NCI-H524 (cell line): ENCODE results near the gene GPR155.

ENCODE experiments used
- DNase-seq, 2 experiments: peaks; one replicate each; lab custom pipeline; 2025; lab: John Stamatoyannopoulos, UW

GPR155 gene

DNA sequence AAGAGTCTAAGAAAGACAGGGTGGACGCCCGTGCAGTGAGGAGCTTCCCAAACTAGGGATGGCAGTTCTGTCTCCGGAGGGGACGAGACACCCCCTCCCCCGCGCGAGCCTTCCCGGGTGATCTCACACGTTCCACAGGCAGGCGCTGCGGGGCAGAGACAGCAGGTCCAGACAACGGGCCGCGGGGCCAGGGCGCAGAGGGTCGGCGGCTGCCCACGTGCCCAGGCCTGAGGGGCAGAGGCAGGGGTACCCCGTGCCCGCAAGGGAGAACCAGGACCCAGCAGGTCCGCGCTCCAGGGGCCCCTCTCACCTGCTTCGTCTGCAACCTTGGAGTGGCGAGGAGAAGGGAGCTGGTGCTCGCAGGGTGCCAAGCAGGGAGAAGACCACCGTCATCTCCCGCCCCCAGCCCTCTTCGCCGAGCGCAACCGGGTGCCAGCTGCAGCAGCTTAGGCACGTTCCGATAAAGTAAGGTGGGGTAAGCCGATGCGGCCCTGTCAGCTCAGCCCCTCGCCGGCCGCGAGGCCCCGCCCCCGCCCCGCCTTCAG lies at the start of gene GPR155:
TSS of gene GPR155 (minus strand) at position 467 of the 545 bp plus-strand sequence. CDS start 5,073 bp downstream, outside the sequence.
- DNase-seq, result peak; percentile 54 to 66

DNA sequence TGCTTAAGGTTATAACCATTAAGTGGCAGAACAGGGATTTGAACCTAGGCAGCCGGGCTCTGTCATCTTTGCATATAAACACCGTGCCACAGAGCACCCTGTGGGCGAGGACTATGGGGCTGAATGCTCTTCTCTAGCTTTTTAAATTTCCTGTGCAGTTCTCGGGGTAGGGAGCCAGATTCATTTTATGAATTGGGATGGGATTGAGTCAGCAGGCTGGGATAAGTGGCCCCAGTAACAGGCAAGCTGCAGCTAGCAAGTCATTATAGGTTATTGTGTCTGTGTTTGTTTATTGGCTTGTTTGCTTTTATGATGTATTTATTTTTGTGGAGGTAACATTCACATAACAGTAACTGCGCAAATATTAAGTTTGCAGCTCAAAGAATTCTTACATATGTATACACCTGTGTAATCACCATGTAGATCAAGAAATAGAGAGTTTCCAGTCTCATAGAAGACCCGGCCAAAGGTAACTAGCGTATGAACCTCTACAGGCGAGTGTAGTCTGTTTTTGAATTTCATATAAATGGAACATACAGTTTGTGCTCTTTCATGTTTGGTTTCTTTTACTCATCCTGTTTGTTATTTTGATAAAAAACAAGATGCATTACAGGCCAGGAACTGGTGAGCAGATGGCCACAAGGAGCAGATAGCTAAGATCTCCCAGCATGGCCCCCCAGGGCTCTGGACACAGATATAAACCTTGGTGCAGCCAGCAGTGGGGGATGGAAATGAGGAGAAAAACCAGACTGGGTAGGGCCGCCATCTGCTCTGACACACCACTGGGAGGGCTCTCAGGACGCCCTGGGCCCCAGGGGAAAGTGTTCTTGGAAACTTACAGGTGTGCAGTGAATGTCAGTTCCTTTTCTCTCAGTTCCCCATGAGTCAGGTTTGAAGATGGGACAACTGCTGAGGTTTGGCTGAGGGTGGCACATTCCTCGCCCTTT lies 49.2 kb upstream of the GPR155 start:
- peak; percentile 78 to 94 for DNase-seq

DNA sequence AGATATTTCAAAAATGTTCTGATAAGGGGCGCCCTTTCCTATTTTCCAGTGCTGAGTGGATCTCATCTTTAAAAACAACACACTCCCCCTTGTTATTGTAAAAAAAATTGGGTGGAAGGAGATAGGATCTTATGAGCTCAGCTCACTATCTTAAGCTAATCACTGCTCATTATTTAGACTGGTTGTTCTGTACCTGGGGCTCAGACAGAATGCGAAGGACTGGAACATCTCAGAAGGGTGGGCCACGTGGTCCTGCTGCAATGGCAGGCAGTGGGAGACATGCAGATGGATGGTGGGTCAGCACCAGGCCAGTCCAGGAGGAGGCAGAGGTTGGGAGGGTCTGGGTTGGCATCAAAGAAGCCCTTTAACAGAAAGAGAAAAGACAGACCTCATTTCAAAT lies 48.3 kb upstream of the GPR155 start:
- DNase-seq, result no peak

DNA sequence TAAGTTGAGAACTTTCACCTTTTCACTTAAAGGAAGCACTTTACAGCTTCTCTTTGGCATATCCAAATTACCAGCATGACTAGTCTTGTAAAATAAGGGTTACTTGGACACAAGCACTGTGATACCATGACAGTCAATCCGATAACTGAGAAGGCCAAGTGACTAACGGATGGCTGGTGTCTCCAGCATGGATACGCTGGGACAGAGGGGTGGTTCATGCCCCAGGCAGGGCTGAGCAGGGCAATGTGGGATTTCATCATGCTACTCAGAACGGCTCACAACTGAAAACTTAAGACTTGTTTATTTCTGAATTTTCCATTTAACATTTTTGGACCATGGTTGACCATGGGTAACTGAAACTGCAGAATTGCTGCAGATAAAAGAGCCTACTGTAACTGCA lies 43.1 kb upstream of the GPR155 start:
- DNase-seq, result no peak

DNA sequence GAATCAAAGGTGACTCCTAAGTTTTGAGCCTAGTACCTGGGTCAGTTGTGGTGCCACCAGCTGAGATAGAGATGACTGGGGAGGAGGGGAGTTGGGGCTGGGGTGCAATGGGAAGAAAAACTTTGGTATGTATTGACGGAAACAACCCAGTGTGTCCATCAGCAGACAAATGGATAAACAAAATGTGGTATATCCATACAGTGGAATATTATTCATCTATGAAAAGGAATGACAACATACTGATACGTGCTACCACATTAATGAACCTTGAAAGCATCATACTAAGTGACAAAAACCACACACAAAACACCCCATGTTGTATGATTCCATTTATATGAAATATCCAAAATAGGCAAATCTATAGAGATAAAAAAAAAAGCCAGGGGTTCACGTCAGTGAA lies 41.1 kb upstream of the GPR155 start:
- no peak for DNase-seq

GRCh38 chr2:174527101-174527721 lies 40.4 kb upstream of the GPR155 start:
- DNase-seq, result no peak

- DNase-seq, result no peak
Measured at GRCh38 chr2:174524527-174524926, 37.7 kb upstream of the GPR155 start.

- DNase-seq, result peak in 1 of 2 experiments; percentile 11
Measured at GRCh38 chr2:174522553-174522952, 35.7 kb upstream of the GPR155 start.

DNA sequence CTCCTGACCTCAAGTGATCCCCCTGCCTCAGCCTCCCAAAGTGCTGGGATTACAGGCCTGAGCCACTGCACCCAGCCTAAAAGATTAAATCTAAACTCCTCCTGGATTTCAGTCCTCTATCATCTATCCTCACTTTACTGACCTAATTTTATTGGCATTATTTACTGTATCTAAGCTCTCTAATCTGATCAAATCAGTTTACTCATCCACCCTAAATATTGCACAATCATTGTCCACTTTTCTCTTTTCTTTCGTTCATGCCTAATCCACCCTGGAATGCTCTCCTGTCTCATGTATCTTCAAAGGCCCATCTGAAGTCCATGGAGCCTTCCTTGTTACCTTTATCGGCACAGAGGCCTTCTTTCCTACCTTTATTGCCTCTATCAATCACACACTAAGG lies 31.6 kb upstream of the GPR155 start:
- DNase-seq, result no peak

DNA sequence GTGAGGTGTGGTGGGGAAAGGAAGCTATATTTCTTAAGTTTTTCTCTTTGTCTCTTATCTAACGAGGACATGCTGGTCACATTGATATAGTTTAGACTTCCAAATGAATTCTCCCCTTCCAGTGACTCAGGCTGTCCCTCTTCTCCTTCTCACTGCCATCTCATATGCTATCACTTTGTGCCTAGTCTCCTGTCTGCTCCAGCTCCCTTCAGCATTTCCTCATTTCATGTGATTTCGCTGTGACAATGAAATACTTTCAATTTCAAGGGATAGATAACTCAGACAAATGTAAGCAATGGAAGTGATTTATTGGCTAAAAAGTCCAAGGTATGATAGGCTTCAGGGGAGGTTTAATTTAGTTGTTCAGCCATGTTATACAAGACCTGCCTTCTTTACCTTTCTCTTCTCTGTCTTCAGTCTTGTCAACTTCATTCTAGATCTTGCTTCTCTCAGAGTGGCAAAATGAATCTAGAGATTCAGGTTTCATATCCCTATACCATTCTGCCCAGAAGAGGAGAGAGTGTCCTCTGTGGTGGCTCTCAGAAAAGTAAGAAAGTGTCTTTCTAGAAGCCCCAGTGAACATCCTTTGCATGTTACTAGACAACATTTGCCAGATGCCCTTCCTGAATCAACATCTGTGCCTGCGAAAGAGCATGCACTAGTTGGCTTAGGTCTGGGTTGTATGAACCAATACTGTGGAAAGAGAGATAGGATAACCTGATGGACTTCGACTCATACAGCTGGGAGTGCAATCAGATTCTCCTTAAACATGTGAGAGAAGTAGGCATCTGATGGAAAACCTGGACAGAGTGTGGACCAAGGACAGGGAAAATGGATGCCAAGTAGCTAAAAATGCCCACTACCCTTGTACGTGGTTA lies 29.9 kb upstream of the GPR155 start:
- DNase-seq, result no peak

DNA sequence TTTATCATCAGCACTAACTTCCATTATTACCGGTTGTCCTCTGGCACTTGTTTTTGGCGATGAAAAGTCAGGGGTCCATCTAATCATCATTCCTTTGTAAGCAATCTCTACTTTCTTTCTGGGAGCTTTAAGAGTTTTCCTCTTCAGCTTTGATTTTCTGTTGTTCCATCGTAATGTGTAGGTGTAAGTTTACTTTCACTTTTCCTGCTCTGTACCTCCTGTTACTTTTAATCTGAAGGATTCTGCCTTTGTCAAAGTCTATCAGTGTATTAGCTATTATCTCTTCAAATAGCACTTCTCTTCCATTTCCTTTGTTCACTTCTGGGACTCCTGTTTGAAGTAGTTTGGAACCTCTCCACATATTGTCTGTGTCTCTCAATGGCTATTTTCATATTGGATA lies 25.5 kb upstream of the GPR155 start:
- no peak for DNase-seq

DNA sequence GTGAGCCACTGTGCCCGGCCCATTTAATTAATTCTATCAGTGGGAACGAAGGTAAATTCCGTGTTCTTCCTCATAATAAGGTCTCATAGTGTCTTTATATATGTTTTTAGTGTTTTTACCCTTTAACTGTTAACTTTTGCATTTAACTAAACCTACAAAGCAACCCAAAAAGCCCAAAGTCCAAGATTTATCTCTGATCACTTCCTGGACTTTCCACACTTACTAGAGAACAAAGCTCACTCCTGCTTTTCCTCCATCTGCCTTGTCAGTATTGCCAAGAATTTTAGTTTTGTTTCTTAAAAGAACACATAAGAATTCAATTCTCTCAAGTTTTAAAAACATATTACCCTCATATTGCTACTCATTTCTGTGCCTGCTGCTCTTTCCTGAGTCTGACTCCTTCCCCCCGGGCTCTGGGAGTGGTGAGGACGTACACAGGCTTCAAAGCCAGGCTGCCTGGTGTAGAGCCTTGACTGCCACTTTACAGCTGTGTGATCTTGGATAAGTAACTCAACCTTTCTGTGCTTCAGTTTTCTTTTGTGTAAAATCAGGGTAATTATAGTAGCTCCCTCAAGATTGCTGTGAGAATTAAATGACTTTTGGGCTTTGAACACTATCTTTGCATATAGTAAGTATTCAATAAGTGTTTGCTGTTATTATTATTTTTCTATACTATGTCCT lies 24.9 kb upstream of the GPR155 start:
- no peak for DNase-seq

DNA sequence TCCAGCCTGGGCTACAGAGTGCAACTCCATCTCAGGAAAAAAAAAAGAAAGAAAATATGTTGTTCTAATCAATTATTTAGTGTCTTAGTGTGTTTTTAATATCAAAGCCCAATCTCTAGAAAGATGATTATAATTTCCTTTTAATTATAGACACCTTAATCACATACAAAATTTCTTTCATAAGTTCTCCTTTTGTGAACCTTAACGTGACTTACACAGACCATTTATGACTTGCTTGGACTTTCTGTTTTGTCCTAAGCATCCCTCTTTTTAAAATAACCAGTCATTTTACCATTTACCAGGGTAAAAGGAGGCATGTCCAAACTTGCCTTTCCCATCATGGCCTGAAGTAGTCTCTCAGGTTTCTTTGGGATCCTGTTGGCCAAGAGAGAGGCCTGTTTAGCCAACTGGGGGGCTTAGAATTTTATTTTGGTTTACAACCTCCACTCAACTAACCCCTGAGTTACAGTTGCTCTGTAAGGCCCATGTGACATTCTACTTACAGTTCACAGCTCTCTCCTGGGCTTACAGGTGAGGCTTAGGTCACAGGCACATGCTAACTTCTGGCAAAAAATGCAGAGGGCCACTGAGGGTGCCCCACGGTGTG lies 23.9 kb upstream of the GPR155 start:
- peak in 1 of 2 experiments; percentile 13 for DNase-seq

GRCh38 chr2:174503161-174503809 lies 16.5 kb upstream of the GPR155 start:
- no peak for DNase-seq

- DNase-seq, result no peak
Measured at GRCh38 chr2:174499371-174499770, 12.5 kb upstream of the GPR155 start.

GRCh38 chr2:174495365-174496012 lies 8.7 kb upstream of the GPR155 start:
- peak; percentile 87 to 88 for DNase-seq

DNA sequence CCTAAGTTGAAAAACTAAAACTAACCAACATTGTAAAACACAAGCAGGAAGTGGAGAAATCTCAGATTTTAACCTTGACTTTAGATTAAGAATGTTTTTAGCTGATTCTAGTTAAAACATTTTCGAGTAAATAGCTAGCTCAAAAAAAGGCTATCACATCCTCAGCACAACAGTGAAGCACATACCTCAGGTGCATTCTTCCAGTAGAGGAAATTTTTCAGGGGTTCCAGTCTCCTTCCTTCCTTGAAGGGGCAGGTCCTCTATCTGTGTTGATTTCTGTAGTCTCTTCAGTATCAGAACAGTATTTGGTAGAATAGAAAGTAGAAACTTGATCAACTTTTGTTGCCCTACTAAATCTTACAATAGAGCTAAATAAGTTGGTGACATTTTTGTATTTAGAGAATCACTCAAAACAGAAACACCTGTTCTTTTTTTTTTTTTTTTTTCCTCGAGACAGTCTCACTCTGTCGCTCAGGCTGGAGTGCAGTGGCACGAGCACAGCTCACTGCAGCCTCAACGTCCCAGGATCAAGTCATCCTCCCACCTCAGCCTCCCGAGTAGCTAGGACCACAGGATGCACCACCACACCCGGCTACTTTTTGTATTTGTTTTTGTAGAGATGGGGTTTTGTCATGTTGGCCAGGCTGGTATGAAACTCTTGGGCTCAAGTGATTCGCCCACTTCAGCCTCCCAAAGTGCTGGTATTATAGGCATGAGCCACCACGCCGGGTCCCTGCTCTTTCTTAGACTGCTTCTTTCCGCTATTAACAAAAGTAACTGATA lies 6.9 kb upstream of the GPR155 start:
- DNase-seq, result no peak

GRCh38 chr2:174492963-174493431 lies 6.2 kb upstream of the GPR155 start:
- DNase-seq, result no peak

GRCh38 chr2:174491947-174492346 lies 5.1 kb upstream of the GPR155 start:
- peak in 1 of 2 experiments; percentile 20 for DNase-seq
